Measurements from ENCODE around the gene REM2. TPM values are rescaled to one million over a fixed set of nuclear protein-coding genes. Genes with fewer than 3 reads are reported as not detected.
A peak's percentile ranks its signal among the peaks of the same experiment; 100 is the strongest.

Gene REM2
- total RNA-seq, 3 donors from 2014 or later (not counting 1 experiment from before 2014, with no cell fraction given), result 4.0 to 8.1 (median 7.9) TPM

DNA sequence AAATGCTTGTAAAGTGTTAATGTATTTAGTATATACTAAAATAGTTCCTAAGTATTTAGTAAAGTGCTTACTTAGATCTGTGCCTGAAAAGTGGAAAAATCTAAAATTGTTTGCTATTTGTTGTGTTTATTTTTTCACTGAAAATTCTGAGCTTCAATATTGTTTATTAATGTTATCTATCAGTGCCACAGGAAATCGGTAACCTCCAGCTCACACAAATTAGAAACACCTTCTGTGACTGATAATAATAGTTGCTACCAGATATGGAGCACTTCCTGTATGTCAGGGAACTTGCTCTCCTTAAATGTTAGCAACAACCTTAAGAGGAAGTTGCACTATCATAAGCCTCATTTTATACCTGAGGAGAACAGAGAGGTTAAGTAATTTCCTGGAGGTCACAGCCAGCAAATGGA, 12.2 kb upstream of the REM2 start:
- peaks cover 0 to 8% of the 10 kb centered on the region in 2 donors for H3K27me3 Mint-ChIP-seq (ENCODE audit: low read depth in 2 of 2)
- no peaks in the 10 kb centered on the region for H3K9me3 ChIP-seq (ENCODE audit: control insufficient read depth, insufficient read depth, low read length)
- peak overlapping the region; percentile 93 for H3K27ac ChIP-seq (ENCODE audit: low read length)
- WGBS (ENCODE audit: insufficient coverage), result no CpG with 5 or more reads among the region's 1 CpG
- H3K4me1 Mint-ChIP-seq, result peaks cover 28 to 32% of the 10 kb centered on the region in 2 donors
- TF ChIP-seq, protein P1, sequence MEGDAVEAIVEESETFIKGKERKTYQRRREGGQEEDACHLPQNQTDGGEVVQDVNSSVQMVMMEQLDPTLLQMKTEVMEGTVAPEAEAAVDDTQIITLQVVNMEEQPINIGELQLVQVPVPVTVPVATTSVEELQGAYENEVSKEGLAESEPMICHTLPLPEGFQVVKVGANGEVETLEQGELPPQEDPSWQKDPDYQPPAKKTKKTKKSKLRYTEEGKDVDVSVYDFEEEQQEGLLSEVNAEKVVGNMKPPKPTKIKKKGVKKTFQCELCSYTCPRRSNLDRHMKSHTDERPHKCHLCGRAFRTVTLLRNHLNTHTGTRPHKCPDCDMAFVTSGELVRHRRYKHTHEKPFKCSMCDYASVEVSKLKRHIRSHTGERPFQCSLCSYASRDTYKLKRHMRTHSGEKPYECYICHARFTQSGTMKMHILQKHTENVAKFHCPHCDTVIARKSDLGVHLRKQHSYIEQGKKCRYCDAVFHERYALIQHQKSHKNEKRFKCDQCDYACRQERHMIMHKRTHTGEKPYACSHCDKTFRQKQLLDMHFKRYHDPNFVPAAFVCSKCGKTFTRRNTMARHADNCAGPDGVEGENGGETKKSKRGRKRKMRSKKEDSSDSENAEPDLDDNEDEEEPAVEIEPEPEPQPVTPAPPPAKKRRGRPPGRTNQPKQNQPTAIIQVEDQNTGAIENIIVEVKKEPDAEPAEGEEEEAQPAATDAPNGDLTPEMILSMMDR (IDR thresholded peaks at IDR 0.05), result no peak
- peak overlapping the region; percentile 85 for H3K4me3 ChIP-seq (ENCODE audit: low read length)
- no peaks in the 10 kb centered on the region for H3K36me3 Mint-ChIP-seq
- peak overlapping the region; percentile 95 to 96 for H3K27ac Mint-ChIP-seq
- no peaks in the 10 kb centered on the region for H3K27me3 ChIP-seq (ENCODE audit: control insufficient read depth, insufficient read depth, low read length)
- ATAC-seq (peak; percentile 15 to 57 (median 25)), DNase-seq (no peak)
- peak overlapping the region; percentile 93 for H3K4me3 Mint-ChIP-seq
- H3K4me1 ChIP-seq (ENCODE audit: control insufficient read depth, insufficient read depth, low read length), result peaks cover 17% of the 10 kb centered on the region
- intact Hi-C loops (cut with micrococcal nuclease), result loop anchor here (2.0 to 5.0 kb wide), 4 partner anchors 16 to 309 kb away; partner anchors contain the start of genes DAD1 and OXA1L
- peaks cover 20% of the 10 kb centered on the region for H3K36me3 ChIP-seq (ENCODE audit: control insufficient read depth, insufficient read depth, low read length)
- no peaks in the 10 kb centered on the region for H3K9me3 Mint-ChIP-seq

DNA sequence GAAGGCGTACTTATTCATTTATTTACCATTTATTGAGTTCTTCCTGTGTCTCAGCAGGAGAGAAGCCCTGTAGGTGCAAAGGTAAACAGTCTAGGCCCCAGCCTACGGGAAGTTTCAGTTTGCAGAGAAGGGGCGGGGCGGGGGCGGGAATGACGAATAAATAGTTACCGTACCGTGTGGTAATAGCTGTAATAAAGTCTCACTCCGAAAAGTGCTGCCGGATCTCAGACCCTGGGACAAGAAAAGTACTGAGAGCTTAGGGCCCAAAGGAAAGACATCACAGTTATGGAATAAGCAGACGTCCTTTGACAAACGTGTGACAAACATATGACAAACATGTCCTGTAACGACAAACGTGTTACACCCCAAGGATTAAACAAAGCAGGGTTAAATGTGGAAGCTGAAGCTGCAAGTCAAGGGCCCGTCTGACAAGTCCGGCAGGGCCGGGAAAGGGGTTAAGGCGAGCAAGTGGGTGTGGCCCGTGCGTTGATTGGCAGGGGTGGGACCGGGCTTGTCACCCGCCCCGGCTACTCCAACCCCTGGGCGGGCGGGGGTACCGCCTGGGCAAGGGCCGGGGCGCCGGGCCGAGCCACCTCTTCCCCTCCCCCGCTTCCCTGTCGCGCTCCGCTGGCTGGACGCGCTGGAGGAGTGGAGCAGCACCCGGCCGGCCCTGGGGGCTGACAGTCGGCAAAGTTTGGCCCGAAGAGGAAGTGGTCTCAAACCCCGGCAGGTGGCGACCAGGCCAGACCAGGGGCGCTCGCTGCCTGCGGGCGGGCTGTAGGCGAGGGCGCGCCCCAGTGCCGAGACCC, 11.6 kb upstream of the REM2 start, which contains the start of gene LRP10:
Gene LRP10 (plus strand): TSS at position 517 of the 809 bp plus-strand sequence. CDS start 564 bp downstream, outside the sequence.
- intact Hi-C loops (cut with micrococcal nuclease), result loop anchor here (1.0 to 5.0 kb wide), 6 partner anchors 15 to 309 kb away; partner anchors contain the start of genes DAD1, OXA1L and RBM23
- Mint-ChIP-seq H3K27ac (peak within 1 kb of the TSS; percentile 95 to 96), H3K4me1 (peaks cover 32 to 37% of the 10 kb centered on the region in 2 donors), H3K36me3 (no peaks in the 10 kb centered on the region), H3K9me3 (no peaks in the 10 kb centered on the region), H3K27me3 (ENCODE audit: low read depth in 2 of 2) (peaks cover 0 to 7% of the 10 kb centered on the region in 2 donors), H3K4me3 (peak within 1 kb of the TSS; percentile 93)
- peak; percentile 74 to 85 for DNase-seq
- Histone ChIP-seq H3K9me3 (ENCODE audit: control insufficient read depth, insufficient read depth, low read length) (no peaks in the 10 kb centered on the region), H3K27ac (ENCODE audit: low read length) (peak within 1 kb of the TSS; percentile 93), H3K36me3 (ENCODE audit: control insufficient read depth, insufficient read depth, low read length) (peaks cover 26% of the 10 kb centered on the region), H3K27me3 (ENCODE audit: control insufficient read depth, insufficient read depth, low read length) (no peaks in the 10 kb centered on the region), H3K4me3 (ENCODE audit: low read length) (peak within 1 kb of the TSS; percentile 85), H3K4me1 (ENCODE audit: control insufficient read depth, insufficient read depth, low read length) (peaks cover 17% of the 10 kb centered on the region)
- TF ChIP-seq, protein P1 (IDR thresholded peaks at IDR 0.05), result no peak
- ATAC-seq, result peak; percentile 86 to 93 (median 86)
- WGBS (ENCODE audit: insufficient coverage), result under 1% methylated on average over 50 of the region's 50 CpGs

- Mint-ChIP-seq H3K9me3 (no peaks in the 10 kb centered on the region), H3K4me1 (peaks cover 32 to 39% of the 10 kb centered on the region in 2 donors), H3K27me3 (ENCODE audit: low read depth in 2 of 2) (no peaks in the 10 kb centered on the region), H3K4me3 (peak overlapping the region; percentile 93), H3K36me3 (no peaks in the 10 kb centered on the region), H3K27ac (peak overlapping the region; percentile 95 to 96)
- H3K4me3 ChIP-seq (ENCODE audit: low read length), result peak overlapping the region; percentile 85
- H3K4me1 ChIP-seq (ENCODE audit: control insufficient read depth, insufficient read depth, low read length), result peaks cover 17% of the 10 kb centered on the region
- H3K27me3 ChIP-seq (ENCODE audit: control insufficient read depth, insufficient read depth, low read length), result no peaks in the 10 kb centered on the region
- DNase-seq (peak; percentile 67 to 86), ATAC-seq (peak; percentile 44 to 56 (median 52))
- TF ChIP-seq, protein P1 (IDR thresholded peaks at IDR 0.05), result peak; percentile 81
- peak overlapping the region; percentile 93 for H3K27ac ChIP-seq (ENCODE audit: low read length)
- no peaks in the 10 kb centered on the region for H3K9me3 ChIP-seq (ENCODE audit: control insufficient read depth, insufficient read depth, low read length)
- 0% methylated on average over 45 of the region's 45 CpGs for WGBS (ENCODE audit: insufficient coverage)
- H3K36me3 ChIP-seq (ENCODE audit: control insufficient read depth, insufficient read depth, low read length), result peaks cover 34% of the 10 kb centered on the region
- intact Hi-C loops (cut with micrococcal nuclease), result loop anchor here (1.0 to 5.0 kb wide), 5 partner anchors 28 to 310 kb away; partner anchors contain the start of genes DAD1, OXA1L and RBM23
Measured at GRCh38 chr14:22872033-22872832, 10.8 kb upstream of the REM2 start.
